Measurements from ENCODE around the gene ANKS3. TPM values are rescaled to one million over a fixed set of nuclear protein-coding genes. Genes with fewer than 3 reads are reported as not detected.

ANKS3 gene
- total and polyA plus RNA-seq, 10 of the 15 experiments (the other 5 are each of a cell fraction or from before 2014, with no cell fraction given): 0.29 to 14.2 (median 8.5) TPM

- BruUV-seq (replicated peaks): no TSS peak
- ATAC-seq (peak; percentile 49), FAIRE-seq (peak; percentile 54), DNase-seq (ENCODE audit: low read depth, low spot score) (no peak)
- ChIA-PET POLR2A (interaction anchor here (0.6 to 1.7 kb wide), 4 partner anchors 9 to 21 kb away, joined by 3 to 5 read pairs (median 4); partner anchors contain the start of gene DNAAF8), RAD21 (ENCODE audit: unreplicated experiment) (interaction anchor here (0.6 to 2.0 kb wide), 3 partner anchors 14 to 33 kb away, joined by 3 to 4 read pairs (median 3); partner anchors contain the start of gene DNAAF8), SMC1A (ENCODE audit: uncharacterized antibody, unreplicated experiment) (interaction anchor here (1.2 to 1.5 kb wide), 3 partner anchors 9 to 18 kb away, joined by 3 to 5 read pairs (median 4); partner anchors contain the start of gene DNAAF8), CTCF (interaction anchor here (0.6 to 1.0 kb wide), 3 partner anchors 13 to 167 kb away, joined by 3 read pairs; partner anchors contain the start of gene DNAAF8)
- H3K9ac ChIP-seq (ENCODE audit: control insufficient read depth, insufficient read depth, low read length): no peak overlapping the region
- H3K79me2 ChIP-seq (ENCODE audit: control insufficient read depth, insufficient read depth, low read length): no peaks in the 10 kb centered on the region
- no peaks in the 10 kb centered on the region for H3K27me3 ChIP-seq (replicated peaks in 1 of 2; ENCODE audit: control insufficient read depth in 2 of 2, insufficient read depth in 2 of 2, low read length in 1 of 2)
- WGBS (ENCODE audit: insufficient coverage, insufficient replicate concordance, low lambda C conversion rate, missing lambda C conversion rate): 55% methylated on average over 14 of the region's 14 CpGs
- H3K4me2 ChIP-seq (ENCODE audit: control insufficient read depth, insufficient read depth): no peak overlapping the region
- no peak overlapping the region for H2AFZ ChIP-seq (ENCODE audit: control insufficient read depth, low read depth, low read length)
- H4K20me1 ChIP-seq (ENCODE audit: control insufficient read depth, insufficient read depth): no peaks in the 10 kb centered on the region
- H3K4me1 ChIP-seq (ENCODE audit: control insufficient read depth, insufficient read depth, low read length): peaks cover 12% of the 10 kb centered on the region
- in situ Hi-C loops (cut with MboI): no loop called here
- H3K9me3 ChIP-seq (replicated peaks; ENCODE audit: control insufficient read depth, insufficient read depth, low read length): no peaks in the 10 kb centered on the region
- H3K36me3 ChIP-seq (ENCODE audit: control insufficient read depth in 2 of 2, insufficient read depth in 2 of 2, low read length in 1 of 2): peaks cover 4 to 11% of the 10 kb centered on the region in 2 experiments; a peak in 3 of 4 replicates
- intact Hi-C loops (cut with micrococcal nuclease; ENCODE audit: unreplicated experiment): no loop called here
- H3K27ac ChIP-seq (ENCODE audit: control insufficient read depth, insufficient read depth): peak overlapping the region; percentile 42; the same call in 1 of the 2 replicates
- H3K4me3 ChIP-seq: no peak overlapping the region
- TF ChIP-seq BHLHE40 (IDR thresholded peaks at IDR 0.05; ENCODE audit: borderline replicate concordance in 1 of 2, low read depth in 2 of 2, low read length in 1 of 2) (0 out of 4 replicates have a peak, but pooled peaks of 1 of the 2 experiments have one; percentile 28), HDAC6 (IDR thresholded peaks at IDR 0.05; ENCODE audit: unreplicated experiment) (no peak), IRF5 (IDR thresholded peaks at IDR 0.05; ENCODE audit: borderline replicate concordance) (no peak), RBBP5 (conservative IDR thresholded peaks at IDR 0.05) (no peak), MEF2A (IDR thresholded peaks at IDR 0.05; ENCODE audit: insufficient read depth, low read depth, low read length) (0 out of 2 replicates have a peak, but pooled peaks have one; percentile 30), ZNF24 (IDR thresholded peaks at IDR 0.05) (no peak), NFXL1 (IDR thresholded peaks at IDR 0.05; ENCODE audit: borderline replicate concordance) (no peak), HCFC1 (IDR thresholded peaks at IDR 0.05; ENCODE audit: low read length) (no peak), EZH2 (IDR thresholded peaks at IDR 0.05; ENCODE audit: borderline replicate concordance, control insufficient read depth, low read depth, low read length) (no peak), MEF2B (IDR thresholded peaks at IDR 0.05; ENCODE audit: partially characterized antibody, poor library complexity, severe bottlenecking) (peak; percentile 73), NBN (IDR thresholded peaks at IDR 0.05) (no peak), TBL1XR1 (IDR thresholded peaks at IDR 0.05; ENCODE audit: low read depth, low read length) (no peak), NKRF (conservative IDR thresholded peaks at IDR 0.05) (no peak)
- TF ChIP-seq, protein P1, sequence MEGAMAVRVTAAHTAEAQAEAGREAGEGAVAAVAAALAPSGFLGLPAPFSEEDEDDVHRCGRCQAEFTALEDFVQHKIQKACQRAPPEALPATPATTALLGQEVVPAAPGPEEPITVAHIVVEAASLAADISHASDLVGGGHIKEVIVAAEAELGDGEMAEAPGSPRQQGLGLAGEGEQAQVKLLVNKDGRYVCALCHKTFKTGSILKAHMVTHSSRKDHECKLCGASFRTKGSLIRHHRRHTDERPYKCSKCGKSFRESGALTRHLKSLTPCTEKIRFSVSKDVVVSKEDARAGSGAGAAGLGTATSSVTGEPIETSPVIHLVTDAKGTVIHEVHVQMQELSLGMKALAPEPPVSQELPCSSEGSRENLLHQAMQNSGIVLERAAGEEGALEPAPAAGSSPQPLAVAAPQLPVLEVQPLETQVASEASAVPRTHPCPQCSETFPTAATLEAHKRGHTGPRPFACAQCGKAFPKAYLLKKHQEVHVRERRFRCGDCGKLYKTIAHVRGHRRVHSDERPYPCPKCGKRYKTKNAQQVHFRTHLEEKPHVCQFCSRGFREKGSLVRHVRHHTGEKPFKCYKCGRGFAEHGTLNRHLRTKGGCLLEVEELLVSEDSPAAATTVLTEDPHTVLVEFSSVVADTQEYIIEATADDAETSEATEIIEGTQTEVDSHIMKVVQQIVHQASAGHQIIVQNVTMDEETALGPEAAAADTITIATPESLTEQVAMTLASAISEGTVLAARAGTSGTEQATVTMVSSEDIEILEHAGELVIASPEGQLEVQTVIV (IDR thresholded peaks at IDR 0.05; ENCODE audit: borderline replicate concordance, partially characterized antibody): no peak
These were observed 14.0 kb upstream of the ANKS3 start for GRCh38 chr16:4747906-4748681.
